Kidney (tissue), 14 donors: ENCODE data around the gene TAMM41. TPM values are rescaled to one million over a fixed set of nuclear protein-coding genes. Genes with fewer than 3 reads are reported as not detected.

Experiments
- DNase-seq, 5 donors: peaks; one replicate each; pipeline ENCODE4 v3.0.0-alpha.2; 2013 to 2020
- FAIRE-seq: peaks from 2 replicates; lab custom pipeline; 2012; peaks lifted over from hg19 to GRCh38; lab: Jason Lieb, UNC
- H3K27ac ChIP-seq, 2 donors: one replicate each; pipeline ENCODE4 v1.7.0; 2013; ENCODE audit warnings: low read depth in 2 of 2, low read length in 2 of 2, inconsistent platforms in 1 of 2
- H3K27me3 ChIP-seq: one replicate; pipeline ENCODE4 v1.7.1; 2013; ENCODE audit warnings: low read length, inconsistent platforms; ENCODE audit not compliant: control insufficient read depth, insufficient read depth
- H3K36me3 ChIP-seq, 3 donors: one replicate each; pipeline versions ENCODE4 v1.7.0 to v1.7.1; 2013; ENCODE audit warnings: low read length in 3 of 3, control low read depth in 1 of 3, inconsistent platforms in 1 of 3; ENCODE audit not compliant: insufficient read depth in 3 of 3, control insufficient read depth in 2 of 3
- H3K4me1 ChIP-seq, 3 donors: one replicate each; pipeline versions ENCODE4 v1.7.0 to v1.7.1; 2013; ENCODE audit warnings: low read length in 3 of 3, inconsistent platforms in 1 of 3, low read depth in 1 of 3; ENCODE audit not compliant: control insufficient read depth in 2 of 3, insufficient read depth in 2 of 3
- H3K4me3 ChIP-seq, 3 donors: one replicate each; pipeline versions ENCODE4 v1.7.0 to v1.8.1; 2013; ENCODE audit warnings: low read length in 3 of 3, control low read depth in 1 of 3, inconsistent platforms in 1 of 3
- H3K9ac ChIP-seq, 3 donors: one replicate each; pipeline versions ENCODE4 v1.7.0 to v1.7.1; 2013; ENCODE audit warnings: low read length in 3 of 3, control low read depth in 1 of 3, inconsistent platforms in 1 of 3
- H3K9me3 ChIP-seq, 3 donors: one replicate each; pipeline versions ENCODE4 v1.7.0 to v1.7.1; 2013; ENCODE audit warnings: low read length in 3 of 3, control low read depth in 1 of 3, inconsistent platforms in 1 of 3; ENCODE audit not compliant: control insufficient read depth in 2 of 3, insufficient read depth in 1 of 3
- intact Hi-C: fragments of 100-400 bp; cut with DNase I; formaldehyde crosslinking; loops from one replicate; pipeline ENCODE4 v1.11.1; 2022
- polyA plus RNA-seq: library from polyadenylated mRNA; stranded (reverse); fragments of 350-450 nt; fragmentation: Illumina TruSeq; extraction: RNeasy Lipid Tissue Mini Kit (QIAGEN cat#74804); gene quantifications from one replicate; pipeline ENCODE4 v1.2.3, GENCODE V29; 2014; ENCODE audit warnings: low read depth, low replicate concordance; ENCODE audit not compliant: insufficient read depth
- total RNA-seq: library from RNA; stranded (reverse); fragmentation: NEBNext Ultra II Directional; extraction: Animal tissue kit (Norgen Biotek cat#: 25700); gene quantifications from one replicate; pipeline ENCODE4 v1.2.1, GENCODE V29; 2021
- TF ChIP-seq, protein P1 (sequence below): IDR thresholded peaks from 3 replicates; pipeline ENCODE4 v1.5.1; 2012; ENCODE audit warnings: mild to moderate bottlenecking, moderate library complexity, borderline replicate concordance; ENCODE audit not compliant: insufficient read depth; ENCODE audit errors: extremely low read depth
- donor health status: control.
- donor health status: control.
- donor health status: control.
- donor health status: control.
- donor health status: control.
- donor health status: DM: yes; HTN: yes; CAD: no.
- donor health status: Normal renal cell carcinoma (clear cell type).

The TAMM41 gene
- total and polyA plus RNA-seq, 2 donors from 2014 or later, result 10.3 to 19.4 TPM

GRCh38 chr3:11808231-11808630 is 38.5 kb downstream of the TAMM41 start:
- TF ChIP-seq, protein P1, sequence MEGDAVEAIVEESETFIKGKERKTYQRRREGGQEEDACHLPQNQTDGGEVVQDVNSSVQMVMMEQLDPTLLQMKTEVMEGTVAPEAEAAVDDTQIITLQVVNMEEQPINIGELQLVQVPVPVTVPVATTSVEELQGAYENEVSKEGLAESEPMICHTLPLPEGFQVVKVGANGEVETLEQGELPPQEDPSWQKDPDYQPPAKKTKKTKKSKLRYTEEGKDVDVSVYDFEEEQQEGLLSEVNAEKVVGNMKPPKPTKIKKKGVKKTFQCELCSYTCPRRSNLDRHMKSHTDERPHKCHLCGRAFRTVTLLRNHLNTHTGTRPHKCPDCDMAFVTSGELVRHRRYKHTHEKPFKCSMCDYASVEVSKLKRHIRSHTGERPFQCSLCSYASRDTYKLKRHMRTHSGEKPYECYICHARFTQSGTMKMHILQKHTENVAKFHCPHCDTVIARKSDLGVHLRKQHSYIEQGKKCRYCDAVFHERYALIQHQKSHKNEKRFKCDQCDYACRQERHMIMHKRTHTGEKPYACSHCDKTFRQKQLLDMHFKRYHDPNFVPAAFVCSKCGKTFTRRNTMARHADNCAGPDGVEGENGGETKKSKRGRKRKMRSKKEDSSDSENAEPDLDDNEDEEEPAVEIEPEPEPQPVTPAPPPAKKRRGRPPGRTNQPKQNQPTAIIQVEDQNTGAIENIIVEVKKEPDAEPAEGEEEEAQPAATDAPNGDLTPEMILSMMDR, result no peak
- Histone ChIP-seq H3K27me3 (no peaks in the 10 kb centered on the region), H3K4me1 (peaks cover 0 to 3% (median 0%) of the 10 kb centered on the region in 3 donors), H3K9ac (no peak overlapping the region), H3K9me3 (no peaks in the 10 kb centered on the region), H3K4me3 (no peak overlapping the region), H3K36me3 (peaks cover 0 to 36% (median 9%) of the 10 kb centered on the region in 3 donors), H3K27ac (no peak overlapping the region)
- FAIRE-seq (no peak), DNase-seq (peak in 2 of 5 donors; percentile 15 to 42)
- intact Hi-C loops, result loop anchor here (10.0 kb wide), 1 partner anchor 423 kb away; no protein-coding TSS in a partner anchor

DNA sequence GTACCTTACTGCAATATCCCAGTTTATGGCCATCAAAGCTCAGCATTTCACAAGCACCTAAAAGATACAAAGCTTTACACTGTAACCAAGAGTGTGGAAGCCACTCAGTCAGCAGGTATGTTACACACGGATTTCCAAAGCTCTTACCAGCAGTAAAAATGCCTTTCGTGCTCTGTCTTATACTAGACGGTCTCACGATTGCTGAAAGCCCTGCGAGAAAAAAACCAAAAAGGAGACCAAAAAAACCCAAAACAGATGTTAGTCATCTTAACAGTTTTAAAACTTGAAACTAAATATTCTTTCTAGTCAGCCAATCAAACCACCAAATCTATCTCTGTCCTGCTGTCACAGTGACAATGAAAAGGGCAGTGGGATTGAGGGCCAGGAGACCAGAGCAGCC is 39.0 kb downstream of the TAMM41 start:
- Histone ChIP-seq H3K27me3 (no peaks in the 10 kb centered on the region), H3K4me3 (no peak overlapping the region), H3K9me3 (no peaks in the 10 kb centered on the region), H3K4me1 (peaks cover 0 to 3% (median 0%) of the 10 kb centered on the region in 3 donors), H3K9ac (no peak overlapping the region), H3K27ac (no peak overlapping the region), H3K36me3 (peaks cover 0 to 35% (median 9%) of the 10 kb centered on the region in 3 donors)
- TF ChIP-seq, protein P1, result no peak
- FAIRE-seq, result no peak
- peak in 1 of 5 donors; percentile 44 for DNase-seq
- intact Hi-C loops, result loop anchor here (10.0 kb wide), 1 partner anchor 423 kb away; no protein-coding TSS in a partner anchor

DNA sequence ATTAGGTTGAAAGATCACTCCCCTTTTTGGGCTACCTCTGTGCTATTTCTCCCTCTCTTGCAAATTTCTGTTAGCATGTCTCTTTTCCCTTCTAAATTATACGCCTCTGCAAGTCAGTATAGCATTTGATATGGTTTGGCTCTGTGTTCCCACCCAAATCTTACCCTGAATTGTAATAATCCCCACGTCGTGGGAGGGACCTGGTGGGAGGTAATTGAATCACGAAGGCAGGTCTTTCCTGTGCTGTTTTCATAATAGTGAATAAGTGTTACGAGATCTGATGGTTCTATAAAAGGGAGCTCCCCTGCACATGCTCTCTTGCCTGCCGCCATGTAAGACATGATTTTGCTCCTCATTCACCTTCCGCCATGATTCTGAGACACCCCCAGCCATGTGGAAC is 41.0 kb downstream of the TAMM41 start:
- no peak overlapping the region for H3K9ac ChIP-seq
- TF ChIP-seq, protein P1, result no peak
- intact Hi-C loops, result loop anchor here (10.0 kb wide), 1 partner anchor 421 kb away; no protein-coding TSS in a partner anchor
- no peaks in the 10 kb centered on the region for H3K27me3 ChIP-seq
- H3K36me3 ChIP-seq, result peaks cover 2 to 31% (median 9%) of the 10 kb centered on the region in 3 donors
- H3K27ac ChIP-seq, result no peak overlapping the region
- H3K9me3 ChIP-seq, result no peaks in the 10 kb centered on the region
- H3K4me1 ChIP-seq, result peaks cover 0 to 3% (median 0%) of the 10 kb centered on the region in 3 donors
- H3K4me3 ChIP-seq, result no peak overlapping the region
- no peak for FAIRE-seq
- no peak for DNase-seq
